GM12878 (cell line): ENCODE results near the gene MARVELD3. TPM values are rescaled to one million over a fixed set of nuclear protein-coding genes. Genes with fewer than 3 reads are reported as not detected.

Experiments
- ATAC-seq: fragments of 200-7000 bp; cut with Tn5 transposase; 3 replicates; pipeline ENCODE4 v1.9.1; 2020; ENCODE audit warnings: mild to moderate bottlenecking, moderate library complexity
- BruUV-seq: library from RNA; stranded (reverse); fragments of 400-500 nt; replicated peaks from 2 replicates; lab custom pipeline; 2021; lab: Mats Ljungman, UMichigan
- CTCF ChIA-PET: fragments of 300-600 bp; sonication (Branson Sonifier 250); formaldehyde crosslinking; extraction: SDS; loops from one replicate; lab custom pipeline; 2021; ENCODE audit warnings: inconsistent platforms; lab: Yijun Ruan, JAX
- POLR2A ChIA-PET: fragments of 350-600 bp; formaldehyde crosslinking; extraction: SDS; loops from one replicate; lab custom pipeline; 2021; ENCODE audit warnings: inconsistent platforms; lab: Charles Lee
- RAD21 ChIA-PET: fragments of 300-600 bp; sonication (Branson Sonifier 250); formaldehyde crosslinking; loops from one replicate; lab custom pipeline; 2023; ENCODE audit warnings: antibody characterized with exemption; ENCODE audit not compliant: unreplicated experiment; lab: Charles Lee
- SMC1A ChIA-PET: fragments of 300-600 bp; sonication (Branson Sonifier 250); formaldehyde crosslinking; loops from one replicate; lab custom pipeline; 2023; ENCODE audit not compliant: unreplicated experiment, uncharacterized antibody; lab: Charles Lee
- DNase-seq: peaks from one replicate; pipeline ENCODE4 v3.0.0-alpha.2; 2011; ENCODE audit warnings: low read depth, low spot score
- FAIRE-seq: peaks from 3 replicates; lab custom pipeline; 2011; peaks lifted over from hg19 to GRCh38; lab: Jason Lieb, UNC
- H2AFZ ChIP-seq: 2 replicates; pipeline ENCODE4 v1.6.0; 2011; ENCODE audit warnings: low read depth, low read length, control low read depth; ENCODE audit not compliant: control insufficient read depth
- H3K27ac ChIP-seq: 2 replicates; pipeline ENCODE4 v1.5.1; 2011; ENCODE audit warnings: control low read depth; ENCODE audit not compliant: control insufficient read depth, insufficient read depth
- H3K27me3 ChIP-seq, 2 experiments: replicated peaks in 1 of 2; 2 replicates each; pipeline versions ENCODE4 v1.6.0 to v1.6.1; 2011; ENCODE audit warnings: low read length in 1 of 2; ENCODE audit not compliant: control insufficient read depth in 2 of 2, insufficient read depth in 2 of 2
- H3K36me3 ChIP-seq, 2 experiments: 2 replicates each; pipeline ENCODE4 v1.5.1; 2011; ENCODE audit warnings: low read length in 1 of 2; ENCODE audit not compliant: control insufficient read depth in 2 of 2, insufficient read depth in 2 of 2
- H3K4me1 ChIP-seq: 2 replicates; pipeline ENCODE4 v1.6.1; 2011; ENCODE audit warnings: mild to moderate bottlenecking, low read length, moderate library complexity, mixed read lengths; ENCODE audit not compliant: control insufficient read depth, insufficient read depth
- H3K4me2 ChIP-seq: 2 replicates; pipeline ENCODE4 v1.6.0; 2011; ENCODE audit warnings: control low read depth; ENCODE audit not compliant: control insufficient read depth, insufficient read depth
- H3K4me3 ChIP-seq: fragments of 200-600 bp; sonication (generic); 2 replicates; pipeline ENCODE4 v1.5.1; 2016
- H3K79me2 ChIP-seq: 2 replicates; pipeline ENCODE4 v1.6.0; 2011; ENCODE audit warnings: low read length; ENCODE audit not compliant: control insufficient read depth, insufficient read depth
- H3K9ac ChIP-seq: 2 replicates; pipeline ENCODE4 v1.8.0; 2011; ENCODE audit warnings: low read length, control low read depth, mixed read lengths; ENCODE audit not compliant: control insufficient read depth, insufficient read depth
- H3K9me3 ChIP-seq: replicated peaks from 3 replicates; pipeline ENCODE4 v1.5.1; 2011; ENCODE audit warnings: mild to moderate bottlenecking, low read length; ENCODE audit not compliant: control insufficient read depth, insufficient read depth
- H4K20me1 ChIP-seq: 2 replicates; pipeline ENCODE4 v1.6.0; 2011; ENCODE audit not compliant: control insufficient read depth, insufficient read depth
- CHD1 ChIP-seq: IDR thresholded peaks from 2 replicates; pipeline ENCODE4 v1.6.1; 2012; ENCODE audit warnings: low read depth, low read length, improper control_type of control experiment
- ESRRA ChIP-seq: IDR thresholded peaks from 2 replicates; pipeline ENCODE4 v1.6.1; 2012; ENCODE audit warnings: mild to moderate bottlenecking, low read length, improper control_type of control experiment
- ETV6 ChIP-seq, 2 experiments: fragments of 450-650 bp in 1 of 2; IDR thresholded peaks in 1 of 2; conservative IDR thresholded peaks in 1 of 2; 2 replicates each; pipeline ENCODE4 v1.6.1; 2014; ENCODE audit warnings: antibody characterized with exemption in 1 of 2, borderline replicate concordance in 1 of 2, low read depth in 1 of 2, mild to moderate bottlenecking in 1 of 2, moderate library complexity in 1 of 2
- FOS ChIP-seq: IDR thresholded peaks from 3 replicates; pipeline ENCODE4 v1.6.1; 2011; ENCODE audit warnings: borderline replicate concordance; ENCODE audit not compliant: insufficient read length; ENCODE audit errors: extremely low read depth
- HCFC1 ChIP-seq: fragments of 150-350 bp; IDR thresholded peaks from 2 replicates; pipeline ENCODE4 v1.6.1; 2014; ENCODE audit warnings: low read length
- KAT2A ChIP-seq: conservative IDR thresholded peaks from 2 replicates; pipeline ENCODE4 v1.6.1; 2011; ENCODE audit warnings: low read depth, low read length; ENCODE audit not compliant: control insufficient read depth
- KDM1A ChIP-seq: fragments of 200-600 bp; sonication (generic); IDR thresholded peaks from 2 replicates; pipeline ENCODE4 v1.6.1; 2016; ENCODE audit warnings: borderline replicate concordance
- RAD21 ChIP-seq: IDR thresholded peaks from 2 replicates; pipeline ENCODE4 v1.6.1; 2011; ENCODE audit warnings: mild to moderate bottlenecking, low read depth, low read length, moderate library complexity; ENCODE audit not compliant: insufficient read depth
- SIN3A ChIP-seq: IDR thresholded peaks from 2 replicates; pipeline ENCODE4 v1.6.1; 2012; ENCODE audit warnings: low read depth, low read length, improper control_type of control experiment
- SIX5 ChIP-seq: IDR thresholded peaks from 2 replicates; pipeline ENCODE4 v1.6.1; 2011; ENCODE audit warnings: mild to moderate bottlenecking, low read depth, low read length, moderate library complexity; ENCODE audit not compliant: severe bottlenecking
- SMARCA5 ChIP-seq: fragments of 450-650 bp; IDR thresholded peaks from 2 replicates; pipeline ENCODE4 v1.6.1; 2017; ENCODE audit warnings: mild to moderate bottlenecking
- ZNF24 ChIP-seq: fragments of 450-650 bp; IDR thresholded peaks from 2 replicates; pipeline ENCODE4 v1.6.1; 2017; ENCODE audit warnings: antibody characterized with exemption, mild to moderate bottlenecking
- WGBS: methylation state at CpG from one replicate; pipeline ENCODE4 v1.1.6; 2016; ENCODE audit warnings: low lambda C conversion rate; ENCODE audit not compliant: insufficient replicate concordance, insufficient coverage; ENCODE audit errors: missing lambda C conversion rate; 5-methylcytosine and 5-hydroxymethylcytosine counted together
- in situ Hi-C: fragments of 300-500 bp; cut with MboI; formaldehyde crosslinking; loops from 9 replicates; pipeline ENCODE4 v1.14.3; 2018; ENCODE audit warnings: mixed read lengths
- intact Hi-C: fragments of 100-400 bp; cut with micrococcal nuclease; formaldehyde crosslinking; loops from one replicate; pipeline ENCODE4 v1.14.2; 2022; ENCODE audit not compliant: unreplicated experiment
- polyA plus RNA-seq, 11 experiments: library from polyadenylated mRNA; depleted of rRNA in 4 of 11; unstranded in 6 of 11; stranded (reverse) in 5 of 11; fragments of >200 nt; fragmentation: Nextera tagmentation in 4 of 11; fragmentation: Illumina TruSeq in 1 of 11; extraction: Ambion mirVana in 4 of 11; extraction: Trizol in 1 of 11; gene quantifications; 1 replicate in 1 of 11; 2 replicates in 10 of 11; pipeline versions ENCODE4 v1.2.1 to v1.2.3, GENCODE V29; 2011 to 2016; ENCODE audit warnings: inconsistent platforms in 2 of 11, missing spikeins in 2 of 11, low read depth in 1 of 11
- total RNA-seq, 4 experiments: library from RNA; depleted of rRNA in 3 of 4; stranded (reverse); fragments of >200 nt in 3 of 4; fragmentation: Illumina TruSeq in 1 of 4; extraction: Trizol in 1 of 4; gene quantifications; 2 replicates each; pipeline versions ENCODE4 v1.2.1 to v1.2.3, GENCODE V29; 2013 to 2021
- TF ChIP-seq, protein P1 (sequence below): fragments of 450-650 bp; IDR thresholded peaks from 2 replicates; pipeline ENCODE4 v1.6.1; 2018; ENCODE audit warnings: borderline replicate concordance, mild to moderate bottlenecking; ENCODE audit not compliant: partially characterized antibody
- TF ChIP-seq, protein P2 (sequence below): fragments of 450-650 bp; IDR thresholded peaks from 2 replicates; pipeline ENCODE4 v1.6.1; 2017; ENCODE audit warnings: mild to moderate bottlenecking, moderate library complexity

The MARVELD3 gene
- total and polyA plus RNA-seq, 10 of the 15 experiments (the other 5 are each of a cell fraction or from before 2014, with no cell fraction given), result 0.03 to 0.18 (median 0.09) TPM; not detected in 4

DNA sequence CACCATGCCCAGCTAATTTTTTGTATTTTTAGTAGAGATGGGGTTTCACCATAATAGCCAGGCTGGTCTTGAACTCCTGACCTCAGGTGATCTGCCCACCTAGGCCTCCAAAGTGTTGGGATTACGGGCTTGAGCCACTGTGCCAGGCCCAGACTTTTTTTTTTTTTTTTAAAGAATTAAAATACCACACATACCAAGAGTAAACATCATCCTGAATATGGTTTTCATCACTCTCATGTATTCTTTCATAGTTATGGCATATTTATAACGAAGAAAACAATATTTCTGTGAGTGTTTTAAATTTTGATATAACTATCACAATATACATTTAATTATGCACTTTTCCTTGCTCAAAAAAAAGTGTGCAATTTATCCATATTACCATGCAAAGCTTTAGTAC lies 48.2 kb downstream of the MARVELD3 start:
- CTCF ChIA-PET, result no interaction called here
- ATAC-seq (no peak), FAIRE-seq (no peak), DNase-seq (no peak)
- H3K4me2 ChIP-seq, result no peak overlapping the region
- POLR2A ChIA-PET, result no interaction called here
- no peaks in the 10 kb centered on the region for H3K4me1 ChIP-seq
- no TSS peak for BruUV-seq
- WGBS, result 95% methylated on average over 2 of the region's 2 CpGs
- intact Hi-C loops (no loop called here), in situ Hi-C loops (no loop called here)
- H3K36me3 ChIP-seq, result no peaks in the 10 kb centered on the region; a peak in 2 of 4 replicates
- H3K9ac ChIP-seq, result no peak overlapping the region
- no peak overlapping the region for H2AFZ ChIP-seq
- SMC1A ChIA-PET, result interaction anchor here (1.1 to 2.0 kb wide), 5 partner anchors 8 to 287 kb away, joined by 3 to 6 read pairs (median 3); no protein-coding TSS in a partner anchor
- no peak overlapping the region for H3K4me3 ChIP-seq
- RAD21 ChIA-PET, result no interaction called here
- H3K27ac ChIP-seq, result no peak overlapping the region
- H3K9me3 ChIP-seq, result no peaks in the 10 kb centered on the region; the same call in 2 of the 3 replicates
- no peaks in the 10 kb centered on the region for H3K27me3 ChIP-seq
- H4K20me1 ChIP-seq, result no peaks in the 10 kb centered on the region
- no peaks in the 10 kb centered on the region for H3K79me2 ChIP-seq
- TF ChIP-seq, protein P1, sequence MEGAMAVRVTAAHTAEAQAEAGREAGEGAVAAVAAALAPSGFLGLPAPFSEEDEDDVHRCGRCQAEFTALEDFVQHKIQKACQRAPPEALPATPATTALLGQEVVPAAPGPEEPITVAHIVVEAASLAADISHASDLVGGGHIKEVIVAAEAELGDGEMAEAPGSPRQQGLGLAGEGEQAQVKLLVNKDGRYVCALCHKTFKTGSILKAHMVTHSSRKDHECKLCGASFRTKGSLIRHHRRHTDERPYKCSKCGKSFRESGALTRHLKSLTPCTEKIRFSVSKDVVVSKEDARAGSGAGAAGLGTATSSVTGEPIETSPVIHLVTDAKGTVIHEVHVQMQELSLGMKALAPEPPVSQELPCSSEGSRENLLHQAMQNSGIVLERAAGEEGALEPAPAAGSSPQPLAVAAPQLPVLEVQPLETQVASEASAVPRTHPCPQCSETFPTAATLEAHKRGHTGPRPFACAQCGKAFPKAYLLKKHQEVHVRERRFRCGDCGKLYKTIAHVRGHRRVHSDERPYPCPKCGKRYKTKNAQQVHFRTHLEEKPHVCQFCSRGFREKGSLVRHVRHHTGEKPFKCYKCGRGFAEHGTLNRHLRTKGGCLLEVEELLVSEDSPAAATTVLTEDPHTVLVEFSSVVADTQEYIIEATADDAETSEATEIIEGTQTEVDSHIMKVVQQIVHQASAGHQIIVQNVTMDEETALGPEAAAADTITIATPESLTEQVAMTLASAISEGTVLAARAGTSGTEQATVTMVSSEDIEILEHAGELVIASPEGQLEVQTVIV, result no peak
- TF ChIP-seq, protein P2, sequence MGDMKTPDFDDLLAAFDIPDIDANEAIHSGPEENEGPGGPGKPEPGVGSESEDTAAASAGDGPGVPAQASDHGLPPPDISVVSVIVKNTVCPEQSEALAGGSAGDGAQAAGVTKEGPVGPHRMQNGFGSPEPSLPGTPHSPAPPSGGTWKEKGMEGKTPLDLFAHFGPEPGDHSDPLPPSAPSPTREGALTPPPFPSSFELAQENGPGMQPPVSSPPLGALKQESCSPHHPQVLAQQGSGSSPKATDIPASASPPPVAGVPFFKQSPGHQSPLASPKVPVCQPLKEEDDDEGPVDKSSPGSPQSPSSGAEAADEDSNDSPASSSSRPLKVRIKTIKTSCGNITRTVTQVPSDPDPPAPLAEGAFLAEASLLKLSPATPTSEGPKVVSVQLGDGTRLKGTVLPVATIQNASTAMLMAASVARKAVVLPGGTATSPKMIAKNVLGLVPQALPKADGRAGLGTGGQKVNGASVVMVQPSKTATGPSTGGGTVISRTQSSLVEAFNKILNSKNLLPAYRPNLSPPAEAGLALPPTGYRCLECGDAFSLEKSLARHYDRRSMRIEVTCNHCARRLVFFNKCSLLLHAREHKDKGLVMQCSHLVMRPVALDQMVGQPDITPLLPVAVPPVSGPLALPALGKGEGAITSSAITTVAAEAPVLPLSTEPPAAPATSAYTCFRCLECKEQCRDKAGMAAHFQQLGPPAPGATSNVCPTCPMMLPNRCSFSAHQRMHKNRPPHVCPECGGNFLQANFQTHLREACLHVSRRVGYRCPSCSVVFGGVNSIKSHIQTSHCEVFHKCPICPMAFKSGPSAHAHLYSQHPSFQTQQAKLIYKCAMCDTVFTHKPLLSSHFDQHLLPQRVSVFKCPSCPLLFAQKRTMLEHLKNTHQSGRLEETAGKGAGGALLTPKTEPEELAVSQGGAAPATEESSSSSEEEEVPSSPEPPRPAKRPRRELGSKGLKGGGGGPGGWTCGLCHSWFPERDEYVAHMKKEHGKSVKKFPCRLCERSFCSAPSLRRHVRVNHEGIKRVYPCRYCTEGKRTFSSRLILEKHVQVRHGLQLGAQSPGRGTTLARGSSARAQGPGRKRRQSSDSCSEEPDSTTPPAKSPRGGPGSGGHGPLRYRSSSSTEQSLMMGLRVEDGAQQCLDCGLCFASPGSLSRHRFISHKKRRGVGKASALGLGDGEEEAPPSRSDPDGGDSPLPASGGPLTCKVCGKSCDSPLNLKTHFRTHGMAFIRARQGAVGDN, result no peak
- no peak for TF ChIP-seq ESRRA
- TF ChIP-seq KAT2A, result no peak
- TF ChIP-seq FOS, result no peak
- no peak for TF ChIP-seq SMARCA5
- TF ChIP-seq RAD21, result no peak
- TF ChIP-seq KDM1A, result no peak
- no peak for TF ChIP-seq CHD1
- TF ChIP-seq ETV6 (conservative IDR thresholded peaks at IDR 0.05 in 1 of 2, IDR thresholded peaks at IDR 0.05 in 1 of 2; ENCODE audit: borderline replicate concordance in 1 of 2, low read depth in 1 of 2), result no peak
- no peak for TF ChIP-seq ZNF24
- TF ChIP-seq HCFC1, result no peak
- TF ChIP-seq SIX5, result no peak
- TF ChIP-seq SIN3A, result no peak
